SK-MEL-5 (cell line): ENCODE data around the gene POGLUT2. TPM values are rescaled to one million over a fixed set of nuclear protein-coding genes. Genes with fewer than 3 reads are reported as not detected.

Source experiments
- DNase-seq: peaks from one replicate; pipeline ENCODE4 v3.0.0-alpha.2; 2016; ENCODE audit warnings: low read depth, low spot score
- in situ Hi-C: cut with HindIII; loops from 2 replicates; pipeline ENCODE4 v1.10.0; 2016; ENCODE audit warnings: low sequenced_read_pairs, high pct_unique_total_duplicates, low pct_unique_long_range_greater_than_20kb
- polyA plus RNA-seq, 2 experiments: library from polyadenylated mRNA; depleted of rRNA; stranded (reverse); fragments of >200 nt; gene quantifications; 2 replicates each; pipeline ENCODE4 v1.2.3, GENCODE V29; 2015
- total RNA-seq: library from RNA; depleted of rRNA; stranded (reverse); fragments of >200 nt; shearing (Covaris generic); gene quantifications from 2 replicates; pipeline ENCODE4 v1.2.3, GENCODE V29; 2014; rRNA removed

The POGLUT2 gene
- total RNA-seq = not detected in 2 replicates
- polyA plus RNA-seq (2015; cell fraction: cytosol; rRNA removed) = not detected in 2 replicates
- not detected in 2 replicates for polyA plus RNA-seq (2015; cell fraction: nucleus; rRNA removed)

GRCh38 chr13:102798581-102799425 lies at the start of gene POGLUT2, which contains the start of gene BIVM:
TSS of gene POGLUT2 (minus strand) at chr13:102798976. CDS start at chr13:102798670, 306 bp downstream.
TSS of gene BIVM (plus strand) at chr13:102799119. CDS start at chr13:102807268, 8,149 bp downstream.
- in situ Hi-C loops = no loop called here
- DNase-seq = no peak

- in situ Hi-C loops = no loop called here
- DNase-seq = peak; percentile 54
These were observed 48.8 kb upstream of the POGLUT2 start for GRCh38 chr13:102847272-102848234.

- DNase-seq = peak; percentile 41
- in situ Hi-C loops = no loop called here
These were observed 47.7 kb upstream of the POGLUT2 start for GRCh38 chr13:102846261-102847015.

- DNase-seq = peak; percentile 95
- in situ Hi-C loops = no loop called here
These were observed 47.0 kb upstream of the POGLUT2 start, which contains the start of gene ERCC5 for GRCh38 chr13:102845630-102846260. TSS of gene ERCC5 (plus strand) at chr13:102846032. CDS start at chr13:102846267, 235 bp downstream.

- DNase-seq = no peak
- in situ Hi-C loops = no loop called here
These were observed 46.5 kb upstream of the POGLUT2 start for GRCh38 chr13:102845289-102845629.

GRCh38 chr13:102839462-102839861 lies 40.7 kb upstream of the POGLUT2 start:
- in situ Hi-C loops = no loop called here
- DNase-seq = no peak

- in situ Hi-C loops = no loop called here
- no peak for DNase-seq
These were observed 40.2 kb upstream of the POGLUT2 start for GRCh38 chr13:102838982-102839381.

- in situ Hi-C loops = no loop called here
- no peak for DNase-seq
These were observed 39.5 kb upstream of the POGLUT2 start for GRCh38 chr13:102838273-102838672.

GRCh38 chr13:102836471-102836870 lies 37.7 kb upstream of the POGLUT2 start:
- in situ Hi-C loops = no loop called here

GRCh38 chr13:102830646-102831045 lies 31.9 kb upstream of the POGLUT2 start:
- in situ Hi-C loops = no loop called here
- no peak for DNase-seq

More at GRCh38 chr13:102836471-102836870, 37.7 kb upstream of the POGLUT2 start:
- no peak for DNase-seq

GRCh38 chr13:102825921-102826706 lies 27.3 kb upstream of the POGLUT2 start:
- DNase-seq = peak; percentile 25
- in situ Hi-C loops = no loop called here

- in situ Hi-C loops = no loop called here
- no peak for DNase-seq
These were observed 26.6 kb upstream of the POGLUT2 start for GRCh38 chr13:102825400-102825799.

- in situ Hi-C loops = no loop called here
- DNase-seq = peak; percentile 11
These were observed 19.1 kb upstream of the POGLUT2 start for GRCh38 chr13:102817907-102818306.

GRCh38 chr13:102817241-102817640 lies 18.5 kb upstream of the POGLUT2 start:
- DNase-seq = no peak
- in situ Hi-C loops = no loop called here

- in situ Hi-C loops = no loop called here
These were observed 17.9 kb upstream of the POGLUT2 start for GRCh38 chr13:102816708-102817107.

GRCh38 chr13:102815788-102816187 lies 17.0 kb upstream of the POGLUT2 start:
- no peak for DNase-seq
- in situ Hi-C loops = no loop called here

More at GRCh38 chr13:102816708-102817107, 17.9 kb upstream of the POGLUT2 start:
- DNase-seq = no peak
